Body of pancreas (tissue), 4 donors: Measurements from ENCODE around the gene RNU6-1. TPM values are rescaled to one million over a fixed set of nuclear protein-coding genes. Genes with fewer than 3 reads are reported as not detected.

ENCODE experiments used
- ATAC-seq: fragments of 150-250 bp; one replicate; pipeline ENCODE4 v1.9.1; 2016
- DNase-seq, 4 donors: peaks; one replicate each; pipeline ENCODE4 v3.0.0-alpha.2; 2019
- H3K27ac ChIP-seq, 4 donors: fragments of 200-600 bp; sonication (generic); 1 replicate in 3 of 4; 2 replicates in 1 of 4; pipeline versions ENCODE4 v1.5.1 to v1.6.1; 2016 to 2019; ENCODE audit warnings: mild to moderate bottlenecking in 1 of 4, mixed read lengths in 1 of 4, moderate library complexity in 1 of 4
- H3K27me3 ChIP-seq, 2 donors: fragments of 200-600 bp; sonication (generic); one replicate each; pipeline ENCODE4 v1.6.0; 2016; ENCODE audit warnings: mild to moderate bottlenecking in 1 of 2
- H3K36me3 ChIP-seq, 2 donors: fragments of 200-600 bp; sonication (generic); replicated peaks in 1 of 2; 2 replicates each; pipeline ENCODE4 v1.5.1; 2016; ENCODE audit warnings: low read depth in 2 of 2; ENCODE audit not compliant: insufficient read depth in 1 of 2
- H3K4me1 ChIP-seq: fragments of 200-600 bp; sonication (generic); one replicate; pipeline ENCODE4 v1.6.0; 2016
- H3K4me3 ChIP-seq, 2 donors: fragments of 200-600 bp; sonication (generic); 1 replicate in 1 of 2; 2 replicates in 1 of 2; pipeline ENCODE4 v1.5.1; 2016 to 2019
- H3K9me3 ChIP-seq, 3 donors: fragments of 200-600 bp; sonication (generic); 1 replicate in 2 of 3; 2 replicates in 1 of 3; pipeline ENCODE4 v1.5.1; 2016
- POLR2A ChIP-seq, 3 donors: fragments of 450-650 bp; IDR thresholded peaks; one replicate each; pipeline ENCODE4 v1.6.1; 2016; ENCODE audit warnings: antibody characterized with exemption in 3 of 3, mild to moderate bottlenecking in 2 of 3
- WGBS, 2 donors: methylation state at CpG; one replicate each; pipeline ENCODE4 v1.1.5; 2017; 5-methylcytosine and 5-hydroxymethylcytosine counted together
- intact Hi-C: fragments of 100-400 bp; cut with DNase I; formaldehyde crosslinking; loops from one replicate; pipeline ENCODE4 v1.15.1; 2023
- total RNA-seq, 2 donors: library from RNA; depleted of rRNA; stranded (reverse); fragments of >200 nt; gene quantifications; one replicate each; pipeline ENCODE4 v1.1.0, GENCODE V29; 2016
- TF ChIP-seq, protein P1 (sequence below), 7 experiments: fragments of 450-650 bp in 4 of 7; fragments of 200-600 bp in 3 of 7; sonication (generic) in 3 of 7; IDR thresholded peaks; one replicate each; pipeline ENCODE4 v1.5.1; 2016 to 2019; ENCODE audit warnings: antibody characterized with exemption in 7 of 7

RNU6-1 gene
- total RNA-seq, 2 donors from 2014 or later = not detected

DNA sequence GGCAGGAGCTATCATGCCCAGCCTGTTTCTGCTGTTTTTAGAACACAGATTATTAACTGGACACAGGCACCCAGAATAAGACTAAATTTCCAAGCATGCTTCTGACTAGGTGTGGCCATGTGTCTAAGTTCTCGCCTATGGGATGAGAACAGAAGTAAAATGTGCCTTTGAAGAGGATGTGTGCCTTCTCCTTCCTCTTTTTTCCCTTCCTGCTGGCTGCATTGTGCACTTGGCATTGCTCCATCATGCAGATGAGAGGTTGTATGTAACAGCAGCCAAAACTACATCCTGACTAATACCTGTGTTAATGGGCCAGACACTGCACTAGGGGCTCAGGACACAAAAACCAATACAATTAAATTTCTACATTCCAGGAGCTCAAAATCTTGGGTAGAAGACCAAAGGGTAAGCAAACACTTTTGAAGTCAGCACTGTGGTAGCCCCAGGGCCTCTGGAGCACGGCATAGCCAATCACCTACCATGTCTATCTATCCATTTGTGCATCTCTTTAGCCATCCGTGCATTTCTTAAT lies 40.9 kb upstream of the RNU6-1 start:
- ATAC-seq (no peak), DNase-seq (peak; percentile 21 to 65 (median 53))
- peak overlapping the region in 1 of 4 donors; percentile 46 for H3K27ac ChIP-seq
- H3K36me3 ChIP-seq = no peaks in the 10 kb centered on the region
- intact Hi-C loops = no loop called here
- H3K4me1 ChIP-seq = peaks cover 14% of the 10 kb centered on the region
- no peaks in the 10 kb centered on the region for H3K9me3 ChIP-seq
- no peak for TF ChIP-seq POLR2A (IDR thresholded peaks at IDR 0.05)
- TF ChIP-seq, protein P1, sequence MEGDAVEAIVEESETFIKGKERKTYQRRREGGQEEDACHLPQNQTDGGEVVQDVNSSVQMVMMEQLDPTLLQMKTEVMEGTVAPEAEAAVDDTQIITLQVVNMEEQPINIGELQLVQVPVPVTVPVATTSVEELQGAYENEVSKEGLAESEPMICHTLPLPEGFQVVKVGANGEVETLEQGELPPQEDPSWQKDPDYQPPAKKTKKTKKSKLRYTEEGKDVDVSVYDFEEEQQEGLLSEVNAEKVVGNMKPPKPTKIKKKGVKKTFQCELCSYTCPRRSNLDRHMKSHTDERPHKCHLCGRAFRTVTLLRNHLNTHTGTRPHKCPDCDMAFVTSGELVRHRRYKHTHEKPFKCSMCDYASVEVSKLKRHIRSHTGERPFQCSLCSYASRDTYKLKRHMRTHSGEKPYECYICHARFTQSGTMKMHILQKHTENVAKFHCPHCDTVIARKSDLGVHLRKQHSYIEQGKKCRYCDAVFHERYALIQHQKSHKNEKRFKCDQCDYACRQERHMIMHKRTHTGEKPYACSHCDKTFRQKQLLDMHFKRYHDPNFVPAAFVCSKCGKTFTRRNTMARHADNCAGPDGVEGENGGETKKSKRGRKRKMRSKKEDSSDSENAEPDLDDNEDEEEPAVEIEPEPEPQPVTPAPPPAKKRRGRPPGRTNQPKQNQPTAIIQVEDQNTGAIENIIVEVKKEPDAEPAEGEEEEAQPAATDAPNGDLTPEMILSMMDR (IDR thresholded peaks at IDR 0.05) = no peak
- H3K27me3 ChIP-seq = no peaks in the 10 kb centered on the region
- H3K4me3 ChIP-seq = no peak overlapping the region
- WGBS, 2 donors = 65 to 75% methylated on average over 3 of the region's 3 CpGs

DNA sequence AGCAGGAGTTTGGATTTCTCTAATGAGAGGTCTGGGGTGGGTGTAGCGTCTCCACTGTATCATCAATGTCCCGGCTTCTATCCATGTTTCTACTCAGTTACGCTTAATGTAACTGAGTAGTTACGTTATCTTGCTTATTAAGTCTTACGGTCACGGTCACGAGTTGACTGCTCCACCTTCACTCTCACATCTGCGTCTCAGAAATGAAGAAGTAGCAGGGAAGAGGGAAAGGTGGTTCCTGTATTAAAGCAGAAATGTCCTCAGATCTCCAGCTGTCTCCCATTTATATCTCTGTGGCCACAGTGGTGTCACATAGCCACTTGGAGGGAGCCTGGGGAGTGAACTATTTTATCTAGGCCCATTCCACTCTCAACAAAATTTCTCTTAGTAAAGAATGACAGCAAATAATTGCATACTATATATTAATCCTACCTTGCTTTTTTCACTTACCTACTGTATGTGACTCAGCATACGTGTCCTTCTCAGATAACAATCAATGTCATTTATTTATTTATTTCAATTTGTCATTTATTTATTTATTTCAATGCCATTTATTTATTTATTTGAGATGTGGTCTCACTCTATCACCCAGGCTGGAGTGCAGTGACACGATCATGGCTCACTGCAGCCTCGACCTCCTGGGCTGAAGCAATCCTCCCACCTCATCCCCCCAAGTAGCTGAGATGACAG lies 39.7 kb upstream of the RNU6-1 start:
- peak in 1 of 4 donors; percentile 23 for DNase-seq
- no peak for ATAC-seq
- WGBS, 2 donors = 80 to 95% methylated on average over 11 of the region's 11 CpGs
- no peak overlapping the region for H3K27ac ChIP-seq
- peaks cover 6% of the 10 kb centered on the region for H3K4me1 ChIP-seq
- H3K9me3 ChIP-seq = no peaks in the 10 kb centered on the region
- H3K36me3 ChIP-seq = no peaks in the 10 kb centered on the region
- TF ChIP-seq, protein P1 (IDR thresholded peaks at IDR 0.05) = no peak
- TF ChIP-seq POLR2A (IDR thresholded peaks at IDR 0.05) = no peak
- H3K4me3 ChIP-seq = no peak overlapping the region
- intact Hi-C loops = no loop called here
- H3K27me3 ChIP-seq = no peaks in the 10 kb centered on the region

DNA sequence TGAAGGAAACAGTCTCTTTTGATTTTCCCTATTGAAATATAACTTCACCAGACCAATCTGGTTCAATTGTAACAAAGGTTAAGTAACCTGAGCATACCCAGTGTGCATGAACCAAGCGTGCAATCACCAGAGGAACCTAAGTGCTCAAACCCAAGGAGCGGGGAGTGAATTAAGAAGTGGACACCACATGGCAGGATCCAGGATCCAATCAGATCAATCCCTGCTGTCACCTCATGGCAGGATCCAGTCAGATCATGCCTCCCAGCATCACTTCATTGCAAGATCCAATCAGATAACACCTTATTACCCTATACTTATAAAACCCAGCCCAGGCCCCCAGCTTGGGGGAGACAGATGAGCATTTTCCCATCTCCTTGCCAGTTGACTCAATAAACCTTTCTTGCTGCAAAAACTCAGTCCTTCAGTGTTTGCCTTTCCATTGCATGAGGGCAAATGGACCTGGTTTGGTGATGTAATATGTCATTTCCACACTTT lies 38.9 kb upstream of the RNU6-1 start:
- WGBS, 2 donors = 95 to 96% methylated on average over 2 of the region's 2 CpGs

DNA sequence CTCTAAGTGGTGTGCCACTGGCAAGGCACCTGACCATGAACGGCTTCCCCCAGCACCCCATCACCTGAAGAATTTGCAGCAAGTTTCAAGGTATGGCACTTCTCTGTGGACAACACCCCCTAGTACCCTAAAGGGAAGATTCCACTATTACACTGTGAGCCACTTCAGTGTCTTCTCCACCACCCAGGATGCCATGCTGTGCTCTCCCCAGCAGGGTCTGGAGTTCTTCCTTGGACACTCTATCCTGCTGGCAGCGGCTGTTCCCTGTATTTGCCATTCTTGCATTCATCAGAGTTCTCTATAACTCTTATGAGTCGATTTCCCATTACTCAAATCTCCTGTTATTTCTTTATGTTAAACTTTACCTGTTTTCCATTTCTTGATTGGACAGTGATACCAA lies 33.9 kb upstream of the RNU6-1 start:
- WGBS, 2 donors = 89 to 92% methylated on average over 3 of the region's 3 CpGs
- H3K27me3 ChIP-seq = no peaks in the 10 kb centered on the region
- ATAC-seq = no peak
- no peaks in the 10 kb centered on the region for H3K36me3 ChIP-seq
- H3K4me1 ChIP-seq = no peaks in the 10 kb centered on the region
- DNase-seq = no peak
- TF ChIP-seq, protein P1 (IDR thresholded peaks at IDR 0.05) = no peak
- TF ChIP-seq POLR2A (IDR thresholded peaks at IDR 0.05) = no peak
- H3K4me3 ChIP-seq = no peak overlapping the region
- H3K27ac ChIP-seq = no peak overlapping the region
- no peaks in the 10 kb centered on the region for H3K9me3 ChIP-seq
- intact Hi-C loops = no loop called here

More for the DNA sequence above, 38.9 kb upstream of the RNU6-1 start:
- Histone ChIP-seq H3K27ac (no peak overlapping the region), H3K4me1 (no peaks in the 10 kb centered on the region), H3K4me3 (no peak overlapping the region), H3K27me3 (no peaks in the 10 kb centered on the region), H3K9me3 (no peaks in the 10 kb centered on the region), H3K36me3 (no peaks in the 10 kb centered on the region)
- no peak for DNase-seq
- no peak for TF ChIP-seq POLR2A (IDR thresholded peaks at IDR 0.05)
- TF ChIP-seq, protein P1 (IDR thresholded peaks at IDR 0.05) = no peak
- ATAC-seq = no peak
- intact Hi-C loops = no loop called here
